Subcutaneous abdominal adipose tissue (tissue), 5 donors: ENCODE results near the gene CDCA5.

Experiments
- H3K27ac ChIP-seq: one replicate; pipeline ENCODE4 v1.7.0; 2013; ENCODE audit warnings: low read depth, mild to moderate bottlenecking, inconsistent platforms, low read length, moderate library complexity
- H3K27me3 ChIP-seq, 5 donors: one replicate each; pipeline ENCODE4 v1.7.0; 2013; ENCODE audit warnings: low read length in 5 of 5, inconsistent platforms in 1 of 5; ENCODE audit not compliant: control insufficient read depth in 5 of 5, insufficient read depth in 4 of 5
- H3K36me3 ChIP-seq, 5 donors: one replicate each; pipeline ENCODE4 v1.7.0; 2013; ENCODE audit warnings: low read length in 5 of 5; ENCODE audit not compliant: control insufficient read depth in 5 of 5, insufficient read depth in 5 of 5
- H3K4me1 ChIP-seq, 5 donors: one replicate each; pipeline ENCODE4 v1.7.0; 2013; ENCODE audit warnings: low read length in 5 of 5, mild to moderate bottlenecking in 3 of 5, moderate library complexity in 1 of 5; ENCODE audit not compliant: control insufficient read depth in 5 of 5, insufficient read depth in 5 of 5
- H3K4me3 ChIP-seq, 5 donors: one replicate each; pipeline ENCODE4 v1.7.0; 2013; ENCODE audit warnings: low read length in 5 of 5, low read depth in 1 of 5
- H3K9ac ChIP-seq, 5 donors: one replicate each; pipeline ENCODE4 v1.7.0; 2013; ENCODE audit warnings: low read length in 5 of 5, mild to moderate bottlenecking in 4 of 5, moderate library complexity in 3 of 5
- H3K9me3 ChIP-seq, 5 donors: one replicate each; pipeline ENCODE4 v1.7.0; 2013; ENCODE audit warnings: low read length in 5 of 5; ENCODE audit not compliant: control insufficient read depth in 5 of 5
- donor health status: healthy.
- donor health status: healthy.
- donor health status: healthy.
- donor health status: healthy.
- donor health status: healthy.

Gene CDCA5

GRCh38 chr11:65083834-65084597 is at the start of gene CDCA5, which contains the start of gene ZFPL1:
CDCA5 (minus strand) TSS chr11:65084040; CDS start chr11:65083978, 62 bp downstream.
ZFPL1 (plus strand) TSS chr11:65084222; CDS start chr11:65084699, 477 bp downstream.
- peak within 1 kb of the TSS; percentile 88 to 94 (median 89) for H3K4me3 ChIP-seq
- peaks cover 4 to 39% (median 38%) of the 10 kb centered on the region in 5 donors for H3K36me3 ChIP-seq
- peak within 1 kb of the TSS; percentile 78 for H3K27ac ChIP-seq
- H3K27me3 ChIP-seq: no peaks in the 10 kb centered on the region
- H3K9me3 ChIP-seq: no peaks in the 10 kb centered on the region
- H3K9ac ChIP-seq: peak within 1 kb of the TSS; percentile 68 to 91 (median 85)
- H3K4me1 ChIP-seq: peaks cover 6 to 22% (median 18%) of the 10 kb centered on the region in 5 donors

GRCh38 chr11:65132988-65133700 is 49.3 kb upstream of the CDCA5 start:
- Histone ChIP-seq H3K4me1 (peaks cover 9 to 34% (median 31%) of the 10 kb centered on the region in 5 donors), H3K27me3 (no peaks in the 10 kb centered on the region), H3K27ac (peak overlapping the region; percentile 99), H3K9me3 (no peaks in the 10 kb centered on the region), H3K4me3 (peak overlapping the region; percentile 93 to 95 (median 94)), H3K36me3 (peaks cover 4 to 50% (median 49%) of the 10 kb centered on the region in 5 donors), H3K9ac (peak overlapping the region; percentile 75 to 98 (median 97))

- Histone ChIP-seq H3K4me1 (peaks cover 9 to 34% (median 31%) of the 10 kb centered on the region in 5 donors), H3K9ac (peak overlapping the region in 4 of 5 donors; percentile 17 to 98 (median 97)), H3K9me3 (no peaks in the 10 kb centered on the region), H3K27me3 (no peaks in the 10 kb centered on the region), H3K27ac (peak overlapping the region; percentile 99), H3K36me3 (peaks cover 4 to 57% (median 57%) of the 10 kb centered on the region in 5 donors), H3K4me3 (peak overlapping the region in 3 of 5 donors; percentile 93 to 95 (median 95))
These were observed 48.6 kb upstream of the CDCA5 start for GRCh38 chr11:65132238-65132987.

- Histone ChIP-seq H3K9me3 (no peaks in the 10 kb centered on the region), H3K27me3 (no peaks in the 10 kb centered on the region), H3K27ac (peak overlapping the region; percentile 99), H3K9ac (no peak overlapping the region), H3K4me3 (no peak overlapping the region), H3K36me3 (peaks cover 4 to 62% (median 61%) of the 10 kb centered on the region in 5 donors), H3K4me1 (peaks cover 9 to 34% (median 32%) of the 10 kb centered on the region in 5 donors)
These were observed 48.0 kb upstream of the CDCA5 start for GRCh38 chr11:65131895-65132237.

GRCh38 chr11:65131417-65131776 is 47.6 kb upstream of the CDCA5 start:
- H3K27me3 ChIP-seq: no peaks in the 10 kb centered on the region
- peaks cover 9 to 35% (median 33%) of the 10 kb centered on the region in 5 donors for H3K4me1 ChIP-seq
- peaks cover 4 to 67% (median 66%) of the 10 kb centered on the region in 5 donors for H3K36me3 ChIP-seq
- no peak overlapping the region for H3K4me3 ChIP-seq
- H3K9me3 ChIP-seq: no peaks in the 10 kb centered on the region
- no peak overlapping the region for H3K27ac ChIP-seq
- no peak overlapping the region for H3K9ac ChIP-seq

- no peaks in the 10 kb centered on the region for H3K27me3 ChIP-seq
- peaks cover 9 to 35% (median 32%) of the 10 kb centered on the region in 5 donors for H3K4me1 ChIP-seq
- H3K9ac ChIP-seq: no peak overlapping the region
- no peak overlapping the region for H3K4me3 ChIP-seq
- no peaks in the 10 kb centered on the region for H3K9me3 ChIP-seq
- H3K27ac ChIP-seq: no peak overlapping the region
- H3K36me3 ChIP-seq: peaks cover 4 to 73% (median 72%) of the 10 kb centered on the region in 5 donors
These were observed 47.0 kb upstream of the CDCA5 start for GRCh38 chr11:65130631-65131416.

- Histone ChIP-seq H3K36me3 (peaks cover 4 to 82% (median 81%) of the 10 kb centered on the region in 5 donors), H3K27me3 (no peaks in the 10 kb centered on the region), H3K9ac (no peak overlapping the region), H3K27ac (no peak overlapping the region), H3K4me1 (peaks cover 6 to 27% (median 23%) of the 10 kb centered on the region in 5 donors), H3K9me3 (no peaks in the 10 kb centered on the region), H3K4me3 (no peak overlapping the region)
These were observed 46.0 kb upstream of the CDCA5 start for GRCh38 chr11:65129649-65130441.

- no peaks in the 10 kb centered on the region for H3K9me3 ChIP-seq
- H3K36me3 ChIP-seq: peaks cover 4 to 90% (median 86%) of the 10 kb centered on the region in 5 donors
- no peaks in the 10 kb centered on the region for H3K27me3 ChIP-seq
- peaks cover 6 to 20% (median 17%) of the 10 kb centered on the region in 5 donors for H3K4me1 ChIP-seq
- no peak overlapping the region for H3K4me3 ChIP-seq
- H3K27ac ChIP-seq: no peak overlapping the region
- H3K9ac ChIP-seq: no peak overlapping the region
These were observed 44.6 kb upstream of the CDCA5 start for GRCh38 chr11:65128182-65129145.
